HG03571 (cell line): Measurements from ENCODE around the gene SRCIN1.
"Not testable (repeated sequence)": the region's sequence is repeated elsewhere in the genome, so short reads cannot be mapped to it uniquely, and the experiment has no call there.

Experiments used
- ATAC-seq: cut with Tn5 transposase; IDR thresholded peaks from one replicate; pipeline ENCODE4 v1.9.1; 2021; ENCODE audit not compliant: unreplicated experiment

Gene SRCIN1

GRCh38 chr17:38485681-38486298 lies 120.0 kb downstream of the SRCIN1 start:
- ATAC-seq: not testable (repeated sequence)

- no peak for ATAC-seq
Observed at GRCh38 chr17:38485146-38485468, 120.6 kb downstream of the SRCIN1 start.

GRCh38 chr17:38484242-38485145 lies 121.3 kb downstream of the SRCIN1 start:
- not testable (repeated sequence) for ATAC-seq

GRCh38 chr17:38482700-38483043 lies 123.1 kb downstream of the SRCIN1 start:
- ATAC-seq: not testable (repeated sequence)

- ATAC-seq: not testable (repeated sequence)
Observed at GRCh38 chr17:38482039-38482699, 123.6 kb downstream of the SRCIN1 start.
